Measurements from ENCODE around the gene LHPP. TPM values are rescaled to one million over a fixed set of nuclear protein-coding genes. Genes with fewer than 3 reads are reported as not detected.

Gene LHPP
- total and polyA plus RNA-seq, 8 donors = 12.2 to 26.8 (median 15.0) TPM

DNA sequence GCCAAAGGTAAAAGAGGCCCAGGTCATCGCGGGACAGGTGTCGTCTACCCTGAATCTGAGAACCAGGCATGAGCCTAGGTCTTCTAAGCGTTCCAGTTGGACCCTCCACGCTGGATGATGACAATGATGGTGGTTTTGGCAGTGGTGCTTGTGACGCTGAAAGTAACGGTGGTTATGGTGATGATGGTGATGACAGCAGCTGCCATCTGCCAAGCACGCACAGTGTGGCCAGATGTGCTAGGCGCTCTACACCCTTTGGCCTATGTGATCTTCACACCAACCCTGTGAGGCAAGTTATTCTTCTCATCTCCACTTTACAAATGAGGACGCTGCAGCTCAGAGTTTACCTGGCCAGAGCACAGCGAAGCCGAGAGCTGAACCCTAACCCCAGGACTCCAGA, 188.6 kb downstream of the LHPP start:
- Histone ChIP-seq H3K4me3 (no peak overlapping the region), H3K36me3 (peaks cover 0 to 3% of the 10 kb centered on the region in 2 donors), H3K27me3 (no peaks in the 10 kb centered on the region), H3K4me1 (peaks cover 42 to 98% of the 10 kb centered on the region in 2 donors), H3K9me3 (no peaks in the 10 kb centered on the region), H3K27ac (peak overlapping the region in 1 of 2 donors; percentile 98)
- intact Hi-C loops (cut with DNase I) = no loop called here
- peak in 1 of 4 donors; percentile 23 for DNase-seq
- ATAC-seq = no peak
- TF ChIP-seq CTCF (IDR thresholded peaks at IDR 0.05) = no peak

DNA sequence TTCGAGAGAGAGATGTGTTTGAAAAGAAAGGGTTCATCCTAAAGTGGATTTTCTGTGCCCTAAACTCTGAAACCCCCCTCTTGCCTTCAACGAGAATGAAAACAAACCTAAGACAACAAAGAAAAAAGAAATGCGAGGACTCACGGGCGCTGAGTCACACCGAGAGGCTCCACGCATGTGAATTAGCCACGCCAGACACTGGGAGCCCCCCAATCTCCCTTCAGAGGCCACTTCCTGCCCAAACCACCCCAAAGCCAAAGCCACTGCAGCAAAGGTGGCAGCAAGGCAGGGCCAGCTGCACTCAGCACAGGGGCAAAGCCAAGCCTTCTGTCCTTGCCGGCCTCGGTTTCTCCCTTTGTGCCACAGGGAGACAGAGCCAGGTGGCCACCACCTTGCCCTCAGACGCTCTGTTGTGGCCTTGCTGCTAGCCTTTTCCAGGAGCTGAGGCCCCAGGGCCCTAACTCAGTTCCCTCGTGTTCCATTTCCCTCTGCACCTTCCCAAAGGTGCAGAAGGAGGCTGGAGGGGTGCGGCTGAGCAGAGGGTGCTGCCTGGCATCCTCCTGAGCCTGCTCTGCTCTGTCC, 189.3 kb downstream of the LHPP start:
- peak in 1 of 4 donors; percentile 48 for DNase-seq
- no peaks in the 10 kb centered on the region for H3K9me3 ChIP-seq
- H3K27me3 ChIP-seq = no peaks in the 10 kb centered on the region
- intact Hi-C loops (cut with DNase I) = no loop called here
- peaks cover 0 to 6% of the 10 kb centered on the region in 2 donors for H3K36me3 ChIP-seq
- ATAC-seq = no peak
- H3K27ac ChIP-seq = peak overlapping the region in 1 of 2 donors; percentile 98
- TF ChIP-seq CTCF (IDR thresholded peaks at IDR 0.05) = no peak
- peaks cover 39 to 98% of the 10 kb centered on the region in 2 donors for H3K4me1 ChIP-seq
- no peak overlapping the region for H3K4me3 ChIP-seq

DNA sequence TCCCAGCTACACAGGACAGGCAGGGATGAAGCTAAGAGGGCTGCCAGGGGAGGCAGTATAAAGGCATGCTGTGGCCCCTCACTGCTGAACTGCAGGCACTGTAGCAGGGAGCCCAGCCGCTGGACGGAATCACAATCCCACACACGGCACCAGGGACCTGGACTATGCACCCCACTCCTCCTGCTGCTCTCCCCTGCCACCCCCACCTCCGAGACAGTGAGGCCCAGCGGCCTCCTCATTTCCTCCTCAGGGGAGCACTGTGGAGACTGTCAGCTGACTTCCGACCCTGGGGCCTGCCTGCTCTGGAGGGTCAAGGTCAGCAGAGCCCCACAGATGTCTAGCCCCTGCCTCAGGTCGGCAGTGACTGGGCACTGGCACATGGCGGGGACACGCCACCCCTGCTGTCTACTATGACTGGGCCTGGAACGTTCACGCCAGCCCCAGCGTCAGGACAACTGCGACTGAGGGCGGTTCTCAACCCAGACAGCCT, 189.8 kb downstream of the LHPP start:
- Histone ChIP-seq H3K27ac (peak overlapping the region in 1 of 2 donors; percentile 98), H3K9me3 (no peaks in the 10 kb centered on the region), H3K36me3 (peaks cover 0 to 8% of the 10 kb centered on the region in 2 donors), H3K4me3 (no peak overlapping the region), H3K4me1 (peaks cover 34 to 95% of the 10 kb centered on the region in 2 donors), H3K27me3 (no peaks in the 10 kb centered on the region)
- DNase-seq (peak in 1 of 4 donors; percentile 70), ATAC-seq (no peak)
- intact Hi-C loops (cut with DNase I) = no loop called here
- TF ChIP-seq CTCF (IDR thresholded peaks at IDR 0.05) = no peak

DNA sequence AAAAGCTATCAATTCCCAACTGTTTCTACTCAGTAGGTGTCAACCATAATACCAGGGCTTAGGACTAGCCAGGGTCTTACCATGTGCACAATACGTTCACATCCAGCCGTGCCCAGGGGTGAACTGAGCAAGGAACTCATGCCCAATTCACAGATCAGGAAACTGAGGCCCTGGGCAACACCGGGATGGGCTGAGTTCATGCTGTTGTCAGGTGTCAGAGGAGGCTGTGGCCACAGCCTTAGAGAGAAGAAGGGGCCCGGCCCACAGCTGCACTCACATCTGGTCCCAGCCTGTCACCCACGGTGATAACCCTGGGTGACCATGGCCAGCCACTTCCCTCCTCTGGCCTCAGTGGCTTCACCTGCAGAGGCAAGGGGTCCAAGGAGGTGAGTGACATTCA, 190.6 kb downstream of the LHPP start:
- peak overlapping the region in 1 of 2 donors; percentile 98 for H3K27ac ChIP-seq
- DNase-seq (peak in 1 of 4 donors; percentile 43), ATAC-seq (no peak)
- H3K4me3 ChIP-seq = no peak overlapping the region
- intact Hi-C loops (cut with DNase I) = no loop called here
- peaks cover 27 to 88% of the 10 kb centered on the region in 2 donors for H3K4me1 ChIP-seq
- H3K36me3 ChIP-seq = peaks cover 0 to 8% of the 10 kb centered on the region in 2 donors
- no peak for TF ChIP-seq CTCF (IDR thresholded peaks at IDR 0.05)
- H3K9me3 ChIP-seq = no peaks in the 10 kb centered on the region
- no peaks in the 10 kb centered on the region for H3K27me3 ChIP-seq

DNA sequence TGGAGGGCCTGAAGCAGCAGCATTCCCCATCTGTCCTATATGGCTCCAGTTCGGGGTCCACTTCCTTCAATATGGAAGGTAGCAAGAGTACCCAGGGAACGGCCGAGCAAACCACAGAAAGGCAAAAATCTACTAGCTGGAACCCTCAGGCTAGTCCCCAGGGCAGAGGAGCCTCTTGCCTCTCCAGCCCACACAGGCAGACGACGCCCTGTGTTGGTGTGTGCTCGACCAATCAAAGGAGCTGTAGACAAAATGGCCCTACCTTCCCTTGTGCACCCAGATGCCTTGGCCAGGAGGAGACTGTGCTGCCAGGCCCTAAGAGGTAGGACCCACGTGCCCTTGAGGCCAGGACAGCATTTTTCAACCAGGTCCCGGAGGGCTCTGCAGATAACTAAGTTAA, 191.1 kb downstream of the LHPP start:
- intact Hi-C loops (cut with DNase I) = no loop called here
- H3K36me3 ChIP-seq = peaks cover 0 to 8% of the 10 kb centered on the region in 2 donors
- H3K4me3 ChIP-seq = no peak overlapping the region
- peaks cover 22 to 88% of the 10 kb centered on the region in 2 donors for H3K4me1 ChIP-seq
- H3K27me3 ChIP-seq = no peaks in the 10 kb centered on the region
- H3K9me3 ChIP-seq = no peaks in the 10 kb centered on the region
- ATAC-seq (no peak), DNase-seq (peak in 1 of 4 donors; percentile 25)
- TF ChIP-seq CTCF (IDR thresholded peaks at IDR 0.05) = no peak
- H3K27ac ChIP-seq = peak overlapping the region in 1 of 2 donors; percentile 98

Measured in left lung (tissue), 10 donors.